GM18868 (cell line): ENCODE data around the gene SUPT3H.
A peak's percentile ranks its signal among the peaks of the same experiment; 100 is the strongest.
"Not testable (repeated sequence)": the region's sequence is repeated elsewhere in the genome, so short reads cannot be mapped to it uniquely, and the experiment has no call there.

ENCODE experiments used
- ATAC-seq: cut with Tn5 transposase; IDR thresholded peaks from one replicate; pipeline ENCODE4 v1.9.1; 2021; ENCODE audit warnings: mild to moderate bottlenecking, moderate library complexity; ENCODE audit not compliant: unreplicated experiment

SUPT3H gene

GRCh38 chr6:45185403-45186251, 192.1 kb downstream of the SUPT3H start:
- no peak for ATAC-seq

- no peak for ATAC-seq
These were observed 192.8 kb downstream of the SUPT3H start for GRCh38 chr6:45184937-45185336.

DNA sequence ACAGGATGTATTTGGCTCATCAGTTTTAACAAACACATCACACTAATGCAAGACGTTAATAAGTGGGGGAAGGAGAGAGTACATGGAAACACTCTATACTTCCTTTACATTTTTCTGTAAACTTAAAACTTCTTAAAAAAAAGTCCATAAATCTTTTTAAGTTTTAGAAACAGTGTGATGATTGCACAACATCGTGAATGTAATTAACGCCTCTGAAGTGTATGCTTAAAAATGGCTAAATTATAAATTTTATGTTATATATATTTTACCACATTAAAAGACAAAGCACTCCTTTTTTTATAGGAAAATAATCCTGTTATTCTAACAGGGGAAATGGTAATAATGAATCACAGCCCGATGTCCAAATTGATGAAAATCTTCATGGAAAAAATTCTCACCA, 193.7 kb downstream of the SUPT3H start:
- ATAC-seq: no peak

DNA sequence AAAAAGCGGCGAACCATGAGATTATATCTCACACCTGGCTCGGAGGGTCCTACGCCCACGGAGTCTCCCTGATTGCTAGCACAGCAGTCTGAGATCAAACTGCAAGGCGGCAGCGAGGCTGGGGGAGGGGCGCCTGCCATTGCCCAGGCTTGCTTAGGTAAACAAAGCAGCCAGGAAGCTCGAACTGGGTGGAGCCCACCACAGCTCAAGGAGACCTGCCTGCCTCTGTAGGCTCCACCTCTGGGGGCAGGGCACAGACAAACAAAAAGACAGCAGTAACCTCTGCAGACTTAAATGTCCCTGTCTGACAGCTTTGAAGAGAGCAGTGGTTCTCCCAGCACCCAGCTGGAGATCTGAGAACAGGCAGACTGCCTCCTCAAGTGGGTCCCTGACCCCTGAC, 201.4 kb downstream of the SUPT3H start:
- ATAC-seq: not testable (repeated sequence)

- ATAC-seq: no peak
These were observed 202.5 kb downstream of the SUPT3H start for GRCh38 chr6:45175272-45175671.

DNA sequence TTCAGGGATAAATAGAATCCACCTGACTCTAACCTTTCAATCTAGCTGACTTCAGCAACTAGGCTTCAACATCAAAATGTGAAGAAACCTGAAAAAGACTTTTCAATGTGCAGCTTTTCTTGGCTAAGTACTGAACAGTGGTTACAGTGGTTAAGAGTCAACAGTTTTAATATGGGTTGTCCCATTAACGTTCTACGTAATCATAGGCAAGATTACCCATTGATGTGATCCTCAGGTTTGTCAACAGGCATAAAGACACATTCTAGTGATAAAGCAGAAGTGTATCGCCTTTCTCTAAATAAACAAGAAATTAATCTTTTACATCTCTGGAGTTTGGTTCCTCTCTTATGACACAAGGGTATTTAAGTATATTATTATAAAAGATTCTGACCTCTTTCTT, 203.7 kb downstream of the SUPT3H start:
- no peak for ATAC-seq

- ATAC-seq: peak; percentile 51
These were observed 206.4 kb downstream of the SUPT3H start for GRCh38 chr6:45171380-45171779.

- no peak for ATAC-seq
These were observed 207.4 kb downstream of the SUPT3H start for GRCh38 chr6:45170309-45170708.

GRCh38 chr6:45169815-45170214, 207.9 kb downstream of the SUPT3H start:
- ATAC-seq: no peak

- peak; percentile 97 for ATAC-seq
These were observed 213.6 kb downstream of the SUPT3H start for GRCh38 chr6:45163952-45164766.

- ATAC-seq: no peak
These were observed 217.4 kb downstream of the SUPT3H start for GRCh38 chr6:45160305-45160704.

- ATAC-seq: peak; percentile 98
These were observed 221.7 kb downstream of the SUPT3H start for GRCh38 chr6:45156075-45156474.

GRCh38 chr6:45155341-45155894, 222.3 kb downstream of the SUPT3H start:
- ATAC-seq: no peak

GRCh38 chr6:45154679-45155078, 223.1 kb downstream of the SUPT3H start:
- no peak for ATAC-seq

DNA sequence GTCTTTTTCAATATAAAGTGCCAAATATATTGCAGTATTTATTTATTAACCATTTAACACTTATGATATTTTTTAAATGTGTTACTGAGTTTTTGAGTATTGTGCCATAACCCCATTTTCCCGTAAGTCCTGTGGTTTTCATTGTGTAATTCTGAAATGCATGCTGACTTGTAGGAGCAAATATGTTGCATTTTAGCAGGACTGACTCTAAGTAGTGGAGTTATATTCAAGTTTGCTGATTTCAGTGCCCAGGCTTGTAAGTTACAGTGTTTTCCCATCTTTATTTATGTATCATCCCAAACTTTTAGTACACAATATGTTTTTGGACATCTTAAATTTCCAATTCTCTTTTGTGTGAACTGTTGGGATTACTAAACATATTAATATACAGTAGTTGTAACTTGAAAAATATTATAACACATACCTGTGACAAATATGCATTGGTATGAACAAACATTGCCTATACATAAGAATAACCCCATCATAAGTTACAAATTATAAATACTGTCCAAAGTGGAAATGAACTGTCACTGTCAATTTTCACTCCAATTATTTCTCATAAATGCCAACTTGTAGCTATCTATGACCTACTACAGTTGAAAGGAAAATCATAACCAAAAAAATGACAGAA, 228.9 kb downstream of the SUPT3H start:
- ATAC-seq: no peak

DNA sequence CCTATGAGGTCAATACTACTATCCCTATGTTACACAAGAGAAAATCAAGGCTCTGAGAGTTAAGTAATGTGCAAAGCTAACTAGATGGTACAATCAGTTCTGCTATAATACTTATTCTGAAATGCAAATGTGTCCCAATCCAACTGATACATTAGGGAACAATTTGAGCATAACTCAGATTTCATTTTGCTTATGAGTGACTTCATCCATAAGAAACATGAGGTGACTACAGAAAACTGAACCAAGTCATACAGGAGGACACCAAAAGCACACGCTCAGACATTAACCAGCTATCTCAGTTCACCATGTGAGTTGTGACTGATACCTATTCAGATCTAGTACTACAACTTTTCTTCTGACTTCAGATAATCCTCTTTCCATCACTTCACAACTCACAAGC, 229.5 kb downstream of the SUPT3H start:
- no peak for ATAC-seq

- ATAC-seq: not testable (repeated sequence)
These were observed 232.1 kb downstream of the SUPT3H start for GRCh38 chr6:45145658-45146057.

- no peak for ATAC-seq
These were observed 239.0 kb downstream of the SUPT3H start for GRCh38 chr6:45138765-45139164.

DNA sequence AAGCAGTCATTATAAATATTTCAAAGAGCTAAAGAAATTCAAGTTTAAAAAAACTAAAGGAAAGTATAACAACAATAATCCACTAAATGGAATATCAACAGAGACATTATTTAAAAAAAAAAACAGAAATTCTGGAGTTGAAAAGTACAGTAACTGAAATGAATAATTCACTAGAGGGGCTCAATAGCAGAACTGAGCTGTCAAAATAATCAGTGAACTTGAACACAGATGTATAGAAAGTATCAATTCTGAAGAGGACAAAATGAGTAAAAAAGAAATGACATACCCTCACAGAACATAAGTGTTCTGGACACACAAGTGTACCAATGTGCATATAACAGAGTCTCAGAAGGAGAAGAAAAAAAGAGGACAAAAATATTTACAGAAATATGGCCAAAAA, 241.2 kb downstream of the SUPT3H start:
- no peak for ATAC-seq

DNA sequence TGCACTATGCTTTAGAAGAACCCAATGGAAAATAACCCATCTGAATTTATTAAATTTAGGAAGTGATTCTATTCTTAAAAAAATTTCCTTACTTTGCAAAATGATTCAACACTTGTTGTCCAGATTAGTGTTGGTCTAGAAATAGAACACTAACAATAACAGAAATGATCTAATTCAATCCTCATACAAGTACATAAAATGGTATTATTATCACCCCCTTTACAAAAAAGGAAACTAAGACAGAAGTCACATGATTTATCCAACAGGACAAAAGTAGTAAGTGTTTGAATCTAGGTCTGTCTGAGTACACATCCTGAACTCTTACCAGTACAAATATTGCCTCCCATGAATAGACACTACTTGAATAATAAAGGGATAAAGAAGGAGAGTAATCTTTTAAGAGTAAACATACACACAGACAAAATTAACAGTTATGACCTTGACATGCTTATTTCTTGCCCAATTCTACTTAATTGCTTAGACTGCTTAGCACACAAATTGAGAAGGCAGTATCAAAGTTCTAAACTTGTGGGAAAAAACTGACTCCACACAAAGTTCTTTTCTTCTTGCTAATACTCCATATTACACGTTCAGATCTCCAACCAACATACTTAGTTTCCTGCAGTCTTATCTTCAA, 245.0 kb downstream of the SUPT3H start:
- ATAC-seq: no peak

GRCh38 chr6:45132059-45132458, 245.7 kb downstream of the SUPT3H start:
- no peak for ATAC-seq
